HepG2 (cell line): Measurements from ENCODE around the gene NIT2. TPM values are rescaled to one million over a fixed set of nuclear protein-coding genes. Genes with fewer than 3 reads are reported as not detected.

Experiments
- ATAC-seq: fragments of 200-7000 bp; cut with Tn5 transposase; 3 replicates; pipeline ENCODE4 v1.9.1; 2020; ENCODE audit warnings: mild to moderate bottlenecking, moderate library complexity
- BruUV-seq: library from RNA; stranded (reverse); fragments of 400-500 nt; replicated peaks from 2 replicates; lab custom pipeline; 2021; lab: Mats Ljungman, UMichigan
- CTCF ChIA-PET: fragments of 300-600 bp; formaldehyde crosslinking; extraction: SDS; loops from one replicate; lab custom pipeline; 2021; ENCODE audit warnings: low total read pairs, inconsistent platforms, low intra/inter-chr PET ratio; lab: Yijun Ruan, JAX
- POLR2A ChIA-PET: fragments of 350-600 bp; sonication (Branson Sonifier 250); formaldehyde crosslinking; loops from one replicate; lab custom pipeline; 2020; ENCODE audit warnings: antibody characterized with exemption, inconsistent platforms; lab: Yijun Ruan, JAX
- DNase-seq: peaks from one replicate; pipeline ENCODE4 v3.0.0-alpha.2; 2015; ENCODE audit warnings: low spot score
- FAIRE-seq: peaks from 3 replicates; lab custom pipeline; 2011; peaks lifted over from hg19 to GRCh38; lab: Jason Lieb, UNC
- H2AFZ ChIP-seq: one replicate; pipeline ENCODE4 v1.6.1; 2011; ENCODE audit warnings: low read length, inconsistent platforms
- H3K27ac ChIP-seq: fragments of 300-600 bp; 3 replicates; pipeline ENCODE4 v1.8.0; 2011; ENCODE audit warnings: mixed run types, mild to moderate bottlenecking, mixed read lengths, low read length, inconsistent platforms; ENCODE audit not compliant: insufficient read depth; ENCODE audit errors: extremely low read length
- H3K27me3 ChIP-seq, 2 experiments: fragments of 200-600 bp in 1 of 2; 2 replicates in 1 of 2; 3 replicates in 1 of 2; pipeline versions ENCODE4 v1.6.0 to v1.8.0; 2011; ENCODE audit warnings: low read length in 2 of 2, mild to moderate bottlenecking in 2 of 2, moderate library complexity in 2 of 2, inconsistent platforms in 1 of 2; ENCODE audit not compliant: insufficient read depth in 2 of 2, control insufficient read depth in 1 of 2
- H3K36me3 ChIP-seq, 2 experiments: fragments of 200-600 bp in 1 of 2; replicated peaks in 1 of 2; 2 replicates in 1 of 2; 3 replicates in 1 of 2; pipeline versions ENCODE4 v1.5.1 to v1.8.0; 2011; ENCODE audit warnings: low read length in 2 of 2, inconsistent platforms in 1 of 2; ENCODE audit not compliant: insufficient read depth in 2 of 2, control insufficient read depth in 1 of 2
- H3K4me1 ChIP-seq: 2 replicates; pipeline ENCODE4 v1.5.1; 2012; ENCODE audit warnings: low read length, inconsistent platforms; ENCODE audit not compliant: insufficient read depth
- H3K4me2 ChIP-seq: 2 replicates; pipeline ENCODE4 v1.6.0; 2011; ENCODE audit warnings: low read depth, low read length, inconsistent platforms
- H3K4me3 ChIP-seq, 3 experiments: fragments of 200-600 bp in 1 of 3; sonication (generic), shearing (Covaris generic) in 1 of 3; replicated peaks in 1 of 3; 2 replicates each; pipeline ENCODE4 v1.5.1; 2011 to 2016; ENCODE audit warnings: low read length in 3 of 3, inconsistent platforms in 2 of 3, low read depth in 2 of 3, mild to moderate bottlenecking in 2 of 3, control low read depth in 1 of 3, mixed read lengths in 1 of 3; ENCODE audit not compliant: insufficient read depth in 1 of 3
- H3K79me2 ChIP-seq: one replicate; pipeline ENCODE4 v1.6.1; 2011; ENCODE audit warnings: low read length, inconsistent platforms; ENCODE audit not compliant: insufficient read depth
- H3K9ac ChIP-seq: 2 replicates; pipeline ENCODE4 v1.6.0; 2011; ENCODE audit warnings: mild to moderate bottlenecking, low read depth, low read length, inconsistent platforms; ENCODE audit not compliant: insufficient read depth
- H3K9me3 ChIP-seq: 2 replicates; pipeline ENCODE4 v1.5.1; 2012; ENCODE audit warnings: mild to moderate bottlenecking, low read length
- H4K20me1 ChIP-seq: 2 replicates; pipeline ENCODE4 v1.6.0; 2011; ENCODE audit warnings: inconsistent platforms, mild to moderate bottlenecking, low read length, moderate library complexity; ENCODE audit not compliant: insufficient read depth
- ELF1 ChIP-seq: sonication (generic); formaldehyde crosslinking; IDR thresholded peaks from 2 replicates; pipeline ENCODE4 v1.4.0; 2020; ENCODE audit warnings: missing genetic modification reagents
- FOSL2 ChIP-seq: sonication (generic); formaldehyde crosslinking; IDR thresholded peaks from 2 replicates; pipeline ENCODE4 v1.4.0; 2020; ENCODE audit warnings: missing genetic modification reagents
- GATAD2A ChIP-seq: IDR thresholded peaks from 2 replicates; pipeline ENCODE4 v1.6.1; 2016
- MAFF ChIP-seq: IDR thresholded peaks from 2 replicates; pipeline ENCODE4 v1.6.1; 2011; ENCODE audit warnings: low read depth, low read length, improper control_type of control experiment
- MAFK ChIP-seq, 2 experiments: IDR thresholded peaks in 1 of 2; conservative IDR thresholded peaks in 1 of 2; 2 replicates each; pipeline ENCODE4 v1.6.1; 2011; ENCODE audit warnings: improper control_type of control experiment in 2 of 2, low read length in 2 of 2
- MTA3 ChIP-seq: sonication (generic); formaldehyde crosslinking; IDR thresholded peaks from 2 replicates; pipeline ENCODE4 v1.4.0; 2020; ENCODE audit warnings: missing genetic modification reagents
- NFE2L2 ChIP-seq: fragments of 150-350 bp; IDR thresholded peaks from 2 replicates; pipeline ENCODE4 v1.6.1; 2014; ENCODE audit warnings: low read length
- REPIN1 ChIP-seq: sonication (generic); formaldehyde crosslinking; IDR thresholded peaks from 2 replicates; pipeline ENCODE4 v1.8.0; 2022; ENCODE audit warnings: missing genetic modification reagents, low read depth, mild to moderate bottlenecking, borderline replicate concordance
- ZFYVE20 ChIP-seq: sonication (generic); formaldehyde crosslinking; IDR thresholded peaks from 2 replicates; pipeline ENCODE4 v1.8.0; 2023; ENCODE audit warnings: low read depth, mild to moderate bottlenecking, moderate library complexity, missing genetic modification reagents, borderline replicate concordance
- ZIK1 ChIP-seq: sonication (generic); formaldehyde crosslinking; IDR thresholded peaks from 2 replicates; pipeline ENCODE4 v1.5.0; 2020; ENCODE audit warnings: mild to moderate bottlenecking, low read depth, missing genetic modification reagents, borderline replicate concordance
- ZNF136 ChIP-seq: sonication (generic); formaldehyde crosslinking; IDR thresholded peaks from 2 replicates; pipeline ENCODE4 v1.8.1; 2022; ENCODE audit warnings: low read depth, mild to moderate bottlenecking, moderate library complexity, missing genetic modification reagents
- ZNF251 ChIP-seq: sonication (generic); formaldehyde crosslinking; IDR thresholded peaks from 2 replicates; pipeline ENCODE4 v1.9.0; 2021; ENCODE audit warnings: mild to moderate bottlenecking, missing genetic modification reagents
- ZNF616 ChIP-seq: sonication (generic); formaldehyde crosslinking; IDR thresholded peaks from 2 replicates; pipeline ENCODE4 v1.5.0; 2020; ENCODE audit warnings: low read depth, mild to moderate bottlenecking, missing genetic modification reagents
- WGBS: methylation state at CpG from one replicate; pipeline ENCODE4 v1.1.6; 2017; ENCODE audit warnings: low lambda C conversion rate; 5-methylcytosine and 5-hydroxymethylcytosine counted together
- in situ Hi-C: cut with HindIII; loops from 2 replicates; pipeline ENCODE4 v1.10.0; 2017; ENCODE audit warnings: low pct_unique_long_range_greater_than_20kb; ENCODE audit not compliant: extremely low pct_ligation_motif_present
- intact Hi-C: fragments of 100-400 bp; cut with micrococcal nuclease; formaldehyde crosslinking; loops from one replicate; pipeline ENCODE4 v1.10.0; 2022; ENCODE audit not compliant: unreplicated experiment
- polyA plus RNA-seq, 8 experiments: library from polyadenylated mRNA; depleted of rRNA in 3 of 8; stranded (reverse) in 7 of 8; unstranded in 1 of 8; fragments of >200 nt; fragmentation: Illumina TruSeq in 4 of 8; extraction: Trizol in 4 of 8; gene quantifications; 2 replicates each; pipeline versions ENCODE4 v1.2.1 to v1.2.3, GENCODE V29; 2011 to 2016; ENCODE audit warnings: low read depth in 4 of 8, missing spikeins in 1 of 8, mixed read lengths in 1 of 8; ENCODE audit not compliant: insufficient read depth in 1 of 8
- total RNA-seq, 5 experiments: library from RNA; depleted of rRNA; stranded (reverse); fragments of >200 nt; fragmentation: Illumina TruSeq; extraction: Trizol; gene quantifications; 2 replicates each; pipeline ENCODE4 v1.2.3, GENCODE V29; 2016; ENCODE audit warnings: low read depth in 1 of 5
- TF ChIP-seq, protein P1 (sequence below): sonication (generic); formaldehyde crosslinking; IDR thresholded peaks from 2 replicates; pipeline ENCODE4 v1.4.0; 2020; ENCODE audit warnings: missing genetic modification reagents
- TF ChIP-seq, protein P2 (sequence below): sonication (generic); formaldehyde crosslinking; IDR thresholded peaks from 2 replicates; pipeline ENCODE4 v1.4.0; 2020; ENCODE audit warnings: mild to moderate bottlenecking, missing genetic modification reagents

Gene NIT2
- total and polyA plus RNA-seq, 2 of the 13 experiments (the other 11 are each of a cell fraction or from before 2014, with no cell fraction given): 43.4 to 49.1 TPM

DNA sequence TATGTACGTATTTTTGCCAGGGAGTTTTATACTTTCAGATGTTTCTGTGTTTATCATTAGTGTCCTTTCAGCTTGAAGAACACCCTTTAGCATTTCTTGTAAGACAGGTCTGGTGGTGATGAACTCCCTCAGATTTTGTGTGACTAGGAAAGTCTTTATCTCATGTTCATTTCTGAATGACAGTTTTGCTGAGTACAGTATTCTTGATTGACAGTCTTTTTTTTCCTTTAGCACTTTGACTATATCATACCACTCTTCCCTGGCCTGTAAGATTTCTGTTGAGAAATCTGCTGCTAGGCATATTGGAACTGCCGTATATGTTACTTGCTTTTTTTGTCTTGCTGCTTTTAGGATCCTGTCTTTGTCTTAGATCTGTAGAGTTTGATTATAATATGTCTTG lies 72.6 kb downstream of the NIT2 start:
- H3K36me3 ChIP-seq: no peaks in the 10 kb centered on the region; a peak in 2 of 5 replicates
- H3K4me1 ChIP-seq: peaks cover 72% of the 10 kb centered on the region
- no peak overlapping the region for H3K27ac ChIP-seq
- intact Hi-C loops: loop anchor here (10.0 kb wide), 1 partner anchor 332 kb away; no protein-coding TSS in a partner anchor
- 0 out of 2 replicates have a peak, but pooled peaks cover 8% of the 10 kb centered on the region for H4K20me1 ChIP-seq
- no peak for FAIRE-seq
- no peaks in the 10 kb centered on the region; a peak in 1 of 5 replicates for H3K27me3 ChIP-seq
- ATAC-seq: no peak
- no peak overlapping the region for H2AFZ ChIP-seq
- peaks cover 77% of the 10 kb centered on the region for H3K79me2 ChIP-seq
- H3K9me3 ChIP-seq: 0 out of 2 replicates have a peak, but pooled peaks cover 6% of the 10 kb centered on the region
- no peak overlapping the region; a peak in 2 of 6 replicates for H3K4me3 ChIP-seq
- peak overlapping the region; percentile 50 for H3K4me2 ChIP-seq
- CTCF ChIA-PET: no interaction called here
- 98% methylated on average over 2 of the region's 2 CpGs for WGBS
- in situ Hi-C loops: no loop called here
- no peak overlapping the region for H3K9ac ChIP-seq
- DNase-seq: no peak
- POLR2A ChIA-PET: no interaction called here
- BruUV-seq: no TSS peak
- TF ChIP-seq ELF1 (CRISPR knock-in tag) (no peak), ZNF136 (CRISPR knock-in tag) (peak; percentile 89; the same call in 1 of the 2 replicates), ZIK1 (no peak), MAFK (conservative IDR thresholded peaks at IDR 0.05 in 1 of 2, IDR thresholded peaks at IDR 0.05 in 1 of 2; ENCODE audit: low read length in 2 of 2) (peak; percentile 15 to 63; a peak in 3 of 4 replicates), ZNF616 (CRISPR knock-in tag) (no peak), GATAD2A (CRISPR knock-in tag) (no peak), MTA3 (CRISPR knock-in tag) (no peak), FOSL2 (CRISPR knock-in tag) (no peak), NFE2L2 (no peak), REPIN1 (CRISPR knock-in tag) (no peak), MAFF (0 out of 2 replicates have a peak, but pooled peaks have one; percentile 14), ZFYVE20 (CRISPR knock-in tag) (no peak), ZNF251 (CRISPR knock-in tag) (no peak)
- TF ChIP-seq, protein P1, sequence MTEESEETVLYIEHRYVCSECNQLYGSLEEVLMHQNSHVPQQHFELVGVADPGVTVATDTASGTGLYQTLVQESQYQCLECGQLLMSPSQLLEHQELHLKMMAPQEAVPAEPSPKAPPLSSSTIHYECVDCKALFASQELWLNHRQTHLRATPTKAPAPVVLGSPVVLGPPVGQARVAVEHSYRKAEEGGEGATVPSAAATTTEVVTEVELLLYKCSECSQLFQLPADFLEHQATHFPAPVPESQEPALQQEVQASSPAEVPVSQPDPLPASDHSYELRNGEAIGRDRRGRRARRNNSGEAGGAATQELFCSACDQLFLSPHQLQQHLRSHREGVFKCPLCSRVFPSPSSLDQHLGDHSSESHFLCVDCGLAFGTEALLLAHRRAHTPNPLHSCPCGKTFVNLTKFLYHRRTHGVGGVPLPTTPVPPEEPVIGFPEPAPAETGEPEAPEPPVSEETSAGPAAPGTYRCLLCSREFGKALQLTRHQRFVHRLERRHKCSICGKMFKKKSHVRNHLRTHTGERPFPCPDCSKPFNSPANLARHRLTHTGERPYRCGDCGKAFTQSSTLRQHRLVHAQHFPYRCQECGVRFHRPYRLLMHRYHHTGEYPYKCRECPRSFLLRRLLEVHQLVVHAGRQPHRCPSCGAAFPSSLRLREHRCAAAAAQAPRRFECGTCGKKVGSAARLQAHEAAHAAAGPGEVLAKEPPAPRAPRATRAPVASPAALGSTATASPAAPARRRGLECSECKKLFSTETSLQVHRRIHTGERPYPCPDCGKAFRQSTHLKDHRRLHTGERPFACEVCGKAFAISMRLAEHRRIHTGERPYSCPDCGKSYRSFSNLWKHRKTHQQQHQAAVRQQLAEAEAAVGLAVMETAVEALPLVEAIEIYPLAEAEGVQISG (CRISPR knock-in tag): no peak
- TF ChIP-seq, protein P2, sequence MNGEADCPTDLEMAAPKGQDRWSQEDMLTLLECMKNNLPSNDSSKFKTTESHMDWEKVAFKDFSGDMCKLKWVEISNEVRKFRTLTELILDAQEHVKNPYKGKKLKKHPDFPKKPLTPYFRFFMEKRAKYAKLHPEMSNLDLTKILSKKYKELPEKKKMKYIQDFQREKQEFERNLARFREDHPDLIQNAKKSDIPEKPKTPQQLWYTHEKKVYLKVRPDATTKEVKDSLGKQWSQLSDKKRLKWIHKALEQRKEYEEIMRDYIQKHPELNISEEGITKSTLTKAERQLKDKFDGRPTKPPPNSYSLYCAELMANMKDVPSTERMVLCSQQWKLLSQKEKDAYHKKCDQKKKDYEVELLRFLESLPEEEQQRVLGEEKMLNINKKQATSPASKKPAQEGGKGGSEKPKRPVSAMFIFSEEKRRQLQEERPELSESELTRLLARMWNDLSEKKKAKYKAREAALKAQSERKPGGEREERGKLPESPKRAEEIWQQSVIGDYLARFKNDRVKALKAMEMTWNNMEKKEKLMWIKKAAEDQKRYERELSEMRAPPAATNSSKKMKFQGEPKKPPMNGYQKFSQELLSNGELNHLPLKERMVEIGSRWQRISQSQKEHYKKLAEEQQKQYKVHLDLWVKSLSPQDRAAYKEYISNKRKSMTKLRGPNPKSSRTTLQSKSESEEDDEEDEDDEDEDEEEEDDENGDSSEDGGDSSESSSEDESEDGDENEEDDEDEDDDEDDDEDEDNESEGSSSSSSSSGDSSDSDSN (CRISPR knock-in tag): no peak
